Measurements from ENCODE around the gene ASTN2. TPM values are rescaled to one million over a fixed set of nuclear protein-coding genes. Genes with fewer than 3 reads are reported as not detected.
"Not testable (repeated sequence)": the region's sequence is repeated elsewhere in the genome, so short reads cannot be mapped to it uniquely, and the experiment has no call there.

Gene ASTN2
- total RNA-seq, 2 donors from 2014 or later, result 2.2 to 5.1 TPM

DNA sequence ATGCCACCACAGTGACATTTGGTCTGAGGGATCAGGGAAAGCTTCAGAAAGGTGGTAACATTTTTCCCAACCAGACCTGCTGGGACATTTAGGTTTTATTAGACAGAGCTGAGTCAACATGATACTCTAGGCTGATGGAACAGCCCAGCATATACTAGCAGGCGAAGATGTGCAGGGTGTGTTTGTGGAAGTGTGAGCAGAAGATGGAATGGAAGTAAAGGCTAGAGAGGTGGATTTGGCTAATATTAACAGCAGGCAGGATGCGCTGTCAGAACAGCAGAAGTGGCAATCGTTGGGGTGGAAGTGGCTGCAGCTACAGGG, 340.6 kb downstream of the ASTN2 start:
- Mint-ChIP-seq H3K4me3 (no peak overlapping the region), H3K27me3 (no peaks in the 10 kb centered on the region), H3K4me1 (ENCODE audit: low read depth in 2 of 2) (no peaks in the 10 kb centered on the region), H3K9me3 (peaks cover 8% of the 10 kb centered on the region), H3K27ac (no peak overlapping the region), H3K36me3 (no peaks in the 10 kb centered on the region)
- ATAC-seq, result no peak
- DNase-seq (ENCODE audit: low spot score), result no peak

DNA sequence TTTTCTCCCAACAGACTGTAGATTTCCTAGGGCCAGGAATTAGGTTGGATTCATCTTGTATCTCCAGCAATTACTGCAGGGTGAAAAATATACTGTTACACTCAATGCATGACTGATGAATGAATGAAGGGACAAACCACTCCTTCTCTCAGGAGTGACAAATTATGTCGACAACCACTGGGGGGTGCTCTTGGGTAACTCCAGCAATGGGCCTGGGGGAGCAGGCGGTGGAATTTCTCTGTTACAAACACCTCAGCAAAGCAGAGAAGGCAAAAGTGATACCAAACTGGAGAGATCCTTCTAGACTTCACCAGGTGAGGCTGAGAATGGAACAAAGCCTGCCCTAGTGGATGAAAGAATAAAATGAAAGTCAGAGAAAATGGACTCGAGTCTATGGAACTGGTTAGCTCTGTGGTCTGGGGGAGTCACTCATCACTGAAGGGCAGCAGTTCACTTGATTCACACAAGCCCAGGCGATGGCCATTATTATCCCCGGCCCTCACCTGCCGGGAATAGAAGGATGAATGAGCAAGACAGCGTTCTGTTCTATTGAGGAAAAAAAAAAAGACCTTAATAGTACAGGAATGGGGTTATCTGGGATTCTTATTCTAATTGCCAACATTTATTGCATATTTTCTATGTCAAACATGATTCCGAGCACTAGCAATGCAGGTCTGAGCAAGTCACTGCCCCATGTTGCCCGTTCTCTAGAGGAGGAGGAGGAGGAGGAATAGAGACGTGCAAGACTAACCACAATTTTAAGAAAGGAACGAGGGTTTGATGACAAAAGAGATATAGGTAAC, 341.1 kb downstream of the ASTN2 start:
- no peak for DNase-seq (ENCODE audit: low spot score)
- Mint-ChIP-seq H3K4me1 (ENCODE audit: low read depth in 2 of 2) (no peaks in the 10 kb centered on the region), H3K4me3 (no peak overlapping the region), H3K27me3 (no peaks in the 10 kb centered on the region), H3K27ac (no peak overlapping the region), H3K36me3 (no peaks in the 10 kb centered on the region), H3K9me3 (peaks cover 8% of the 10 kb centered on the region)
- no peak for ATAC-seq

DNA sequence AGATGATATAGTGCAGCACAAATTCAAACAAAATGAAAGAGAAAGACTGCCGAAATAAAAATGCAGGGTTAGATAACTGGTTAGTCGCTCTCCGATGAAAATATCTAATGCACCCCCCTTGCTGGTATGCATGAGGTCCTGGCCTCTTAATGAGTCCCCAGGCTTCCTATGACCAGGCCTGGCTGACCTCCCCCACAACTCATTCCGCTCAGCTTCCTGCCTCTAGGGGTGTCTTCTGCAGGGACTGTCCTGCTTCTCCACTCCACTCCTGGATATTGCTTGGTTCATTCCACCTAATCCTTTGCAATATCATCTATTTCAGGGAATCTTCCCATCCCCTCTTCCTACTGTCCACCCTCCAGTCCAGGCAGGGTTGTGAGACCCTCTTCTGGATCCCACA, 341.8 kb downstream of the ASTN2 start:
- Mint-ChIP-seq H3K27me3 (no peaks in the 10 kb centered on the region), H3K9me3 (peaks cover 8% of the 10 kb centered on the region), H3K4me1 (ENCODE audit: low read depth in 2 of 2) (no peaks in the 10 kb centered on the region), H3K36me3 (no peaks in the 10 kb centered on the region), H3K4me3 (no peak overlapping the region), H3K27ac (no peak overlapping the region)
- ATAC-seq (no peak), DNase-seq (ENCODE audit: low spot score) (no peak)

DNA sequence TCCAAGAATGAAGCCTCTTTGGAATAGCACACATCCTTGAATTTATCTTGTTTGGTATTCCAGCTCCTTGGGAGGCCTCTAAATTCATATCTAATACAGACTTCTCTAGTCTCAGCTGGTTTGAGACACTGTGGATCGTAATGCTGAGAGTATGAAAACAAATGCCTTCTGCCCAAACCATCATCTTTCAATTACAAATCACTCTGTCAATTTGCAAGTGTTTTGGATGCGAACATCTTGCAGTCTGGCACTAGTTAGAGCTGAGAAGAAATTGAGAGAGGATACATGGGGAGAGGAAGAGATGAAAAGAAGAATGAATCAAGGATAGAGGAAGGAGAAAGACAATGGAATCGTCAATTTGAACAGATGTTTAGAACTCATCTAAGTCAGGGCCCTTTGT, 342.6 kb downstream of the ASTN2 start:
- Mint-ChIP-seq H3K4me1 (ENCODE audit: low read depth in 2 of 2) (no peaks in the 10 kb centered on the region), H3K27ac (no peak overlapping the region), H3K27me3 (no peaks in the 10 kb centered on the region), H3K36me3 (no peaks in the 10 kb centered on the region), H3K4me3 (no peak overlapping the region), H3K9me3 (peaks cover 8% of the 10 kb centered on the region)
- DNase-seq (ENCODE audit: low spot score) (no peak), ATAC-seq (no peak)

DNA sequence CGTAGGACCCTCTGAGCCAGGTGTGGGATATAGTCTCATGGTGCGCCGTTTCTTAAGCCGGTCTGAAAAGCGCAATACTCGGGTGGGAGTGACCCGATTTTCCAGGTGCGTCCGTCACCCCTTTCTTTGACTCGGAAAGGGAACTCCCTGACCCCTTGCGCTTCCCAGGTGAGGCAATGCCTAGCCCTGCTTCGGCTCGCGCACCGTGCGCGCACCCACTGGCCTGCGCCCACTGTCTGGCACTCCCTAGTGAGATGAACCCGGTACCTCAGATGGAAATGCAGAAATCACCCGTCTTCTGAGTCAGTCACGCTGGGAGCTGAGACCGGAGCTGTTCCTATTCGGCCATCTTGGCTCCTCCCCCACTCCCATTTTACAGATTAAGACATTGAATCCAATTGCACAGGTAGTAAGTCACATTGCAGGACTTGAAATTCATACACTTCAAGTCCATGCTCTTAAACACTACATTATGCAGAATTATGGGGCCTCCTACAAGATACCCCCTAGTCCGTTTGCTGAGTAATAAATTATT, 343.1 kb downstream of the ASTN2 start:
- not testable (repeated sequence) for H3K27me3 Mint-ChIP-seq; H3K9me3 Mint-ChIP-seq; DNase-seq (ENCODE audit: low spot score); H3K4me3 Mint-ChIP-seq; H3K36me3 Mint-ChIP-seq; H3K27ac Mint-ChIP-seq; H3K4me1 Mint-ChIP-seq (ENCODE audit: low read depth in 2 of 2); ATAC-seq

DNA sequence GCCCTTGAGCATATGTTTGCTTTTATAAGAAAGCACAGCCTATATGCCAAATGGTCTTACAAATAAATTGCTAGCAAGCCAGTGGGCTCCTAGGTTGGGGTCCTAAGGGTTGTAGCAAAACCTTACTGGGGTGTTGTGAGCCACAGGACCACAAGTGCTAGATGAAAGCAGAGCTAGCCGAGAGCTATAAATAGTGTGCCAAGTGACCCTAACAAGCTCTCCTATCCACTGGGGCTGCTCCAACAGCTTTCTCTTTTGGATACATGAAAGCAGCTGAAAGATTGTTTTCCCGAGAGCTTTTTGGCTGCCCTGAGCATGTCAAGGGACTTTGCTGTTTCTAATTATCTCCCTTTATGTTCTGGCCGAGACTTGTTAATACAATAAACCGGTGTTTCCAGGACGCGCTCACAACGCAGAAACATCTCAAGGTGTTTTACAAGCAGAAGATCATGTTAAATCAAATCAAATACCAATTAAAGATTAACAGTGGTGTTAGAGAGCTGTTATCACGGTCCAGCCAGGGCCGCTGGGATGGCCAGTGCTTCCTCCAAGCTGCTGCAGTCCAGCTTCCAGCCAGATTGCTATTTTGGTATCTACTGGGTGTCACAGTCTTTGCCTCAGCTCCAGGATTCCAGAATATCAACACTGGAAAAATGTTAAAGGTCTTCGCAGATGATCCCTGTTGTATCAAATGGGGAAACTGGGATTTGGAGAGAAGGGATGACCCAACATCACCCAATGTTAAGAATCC, 351.0 kb downstream of the ASTN2 start:
- no peak overlapping the region for H3K27ac Mint-ChIP-seq
- no peak overlapping the region for H3K4me3 Mint-ChIP-seq
- H3K36me3 Mint-ChIP-seq, result no peaks in the 10 kb centered on the region
- DNase-seq (ENCODE audit: low spot score) (no peak), ATAC-seq (no peak)
- peaks cover 6% of the 10 kb centered on the region for H3K9me3 Mint-ChIP-seq
- H3K4me1 Mint-ChIP-seq (ENCODE audit: low read depth in 2 of 2), result no peaks in the 10 kb centered on the region
- no peaks in the 10 kb centered on the region for H3K27me3 Mint-ChIP-seq

DNA sequence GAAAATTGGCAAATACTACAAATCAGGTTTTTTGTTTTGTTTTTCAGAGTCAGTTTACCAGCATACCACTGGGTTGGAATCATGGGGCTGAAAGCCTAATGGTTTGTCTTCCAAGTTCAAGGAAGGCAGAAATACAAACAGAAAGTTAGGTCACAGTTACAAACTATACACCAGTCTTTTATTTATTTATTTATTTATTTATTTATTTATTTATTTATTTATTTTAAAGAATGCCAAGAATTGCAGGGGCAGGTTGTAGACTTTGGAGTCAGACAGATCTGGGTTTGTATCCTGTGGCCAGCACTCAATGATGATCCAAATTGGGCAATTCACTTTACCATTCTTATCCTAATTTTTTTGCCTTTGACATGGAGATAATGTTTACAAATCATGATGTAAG, 353.9 kb downstream of the ASTN2 start:
- Mint-ChIP-seq H3K4me3 (no peak overlapping the region), H3K27me3 (no peaks in the 10 kb centered on the region), H3K36me3 (no peaks in the 10 kb centered on the region), H3K9me3 (peaks cover 11% of the 10 kb centered on the region), H3K27ac (no peak overlapping the region), H3K4me1 (ENCODE audit: low read depth in 2 of 2) (no peaks in the 10 kb centered on the region)
- DNase-seq (ENCODE audit: low spot score) (no peak), ATAC-seq (no peak)

DNA sequence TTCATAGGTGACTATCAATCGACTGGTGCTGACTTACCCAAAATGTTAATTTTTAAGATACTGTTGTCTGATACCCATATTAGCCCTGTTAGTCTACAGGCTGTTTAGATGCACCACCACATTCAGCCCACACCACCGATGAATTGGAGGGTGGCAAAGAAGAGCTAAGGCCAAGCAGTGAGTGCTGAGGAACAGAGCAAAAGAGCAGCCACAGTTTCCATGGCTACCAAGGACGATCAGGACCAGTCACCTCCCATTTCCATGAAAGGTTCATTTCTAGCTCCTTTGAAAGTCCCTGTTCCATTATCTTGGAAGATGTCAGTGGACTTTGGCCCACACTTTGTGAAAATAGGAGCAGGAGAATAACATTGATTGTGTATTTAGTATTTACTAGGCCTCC, 364.9 kb downstream of the ASTN2 start:
- Mint-ChIP-seq H3K4me3 (no peak overlapping the region), H3K4me1 (ENCODE audit: low read depth in 2 of 2) (no peaks in the 10 kb centered on the region), H3K36me3 (no peaks in the 10 kb centered on the region), H3K9me3 (peaks cover 13% of the 10 kb centered on the region), H3K27me3 (no peaks in the 10 kb centered on the region), H3K27ac (no peak overlapping the region)
- DNase-seq (ENCODE audit: low spot score) (no peak), ATAC-seq (no peak)

DNA sequence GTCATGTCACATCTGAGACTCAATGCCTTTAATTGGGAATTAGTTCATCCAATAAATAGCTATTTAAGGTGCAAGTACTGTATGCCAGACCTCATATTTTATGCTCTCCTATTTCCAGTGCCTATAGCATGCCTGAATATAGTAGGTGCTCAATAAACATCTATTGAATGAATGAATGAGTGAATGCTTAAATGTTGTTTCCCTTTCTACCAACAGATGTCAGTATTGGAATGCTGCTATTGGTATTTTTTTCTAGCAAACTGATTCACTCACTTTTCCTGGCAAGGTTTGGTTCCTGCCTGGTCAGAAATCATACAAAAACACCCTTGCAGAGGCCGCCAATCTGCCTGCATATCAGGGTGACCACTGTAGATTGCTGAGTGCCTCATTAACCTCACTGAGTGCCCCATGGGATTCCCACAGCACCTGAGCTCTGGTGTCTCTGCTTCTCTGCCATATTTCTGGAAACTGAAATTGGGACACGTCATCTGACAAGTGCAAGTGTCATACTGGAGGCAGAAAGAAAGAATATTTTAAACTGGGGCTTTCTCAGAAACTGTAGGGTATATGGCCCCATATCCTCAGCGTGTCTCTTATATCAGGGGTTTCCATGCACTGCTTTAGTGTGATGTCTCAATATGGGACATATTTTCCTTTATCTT, 368.1 kb downstream of the ASTN2 start:
- Mint-ChIP-seq H3K9me3 (peaks cover 15% of the 10 kb centered on the region), H3K4me3 (no peak overlapping the region), H3K36me3 (no peaks in the 10 kb centered on the region), H3K4me1 (ENCODE audit: low read depth in 2 of 2) (no peaks in the 10 kb centered on the region), H3K27ac (no peak overlapping the region), H3K27me3 (no peaks in the 10 kb centered on the region)
- ATAC-seq (no peak), DNase-seq (ENCODE audit: low spot score) (no peak)

DNA sequence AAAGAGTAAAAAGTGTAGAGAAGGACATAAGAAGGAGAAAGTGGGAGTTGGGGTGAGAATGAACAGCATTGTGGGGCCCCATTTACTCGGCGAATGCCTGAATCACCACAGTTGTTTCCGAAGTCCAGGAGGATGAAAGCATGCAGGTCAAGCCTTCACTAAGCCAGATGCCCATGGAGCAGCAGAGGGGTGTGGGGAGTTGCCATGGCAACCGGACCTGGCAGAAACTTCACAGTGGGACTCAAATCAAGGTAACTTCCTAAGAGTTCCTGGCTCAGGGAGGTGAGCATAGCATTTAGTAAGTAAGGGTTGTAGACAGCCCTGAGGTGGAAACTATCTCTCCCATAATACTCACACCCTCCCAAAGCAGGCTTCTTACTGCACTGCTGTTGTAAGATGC, 370.6 kb downstream of the ASTN2 start:
- ATAC-seq (no peak), DNase-seq (ENCODE audit: low spot score) (no peak)
- Mint-ChIP-seq H3K4me3 (no peak overlapping the region), H3K9me3 (peaks cover 13% of the 10 kb centered on the region), H3K4me1 (ENCODE audit: low read depth in 2 of 2) (no peaks in the 10 kb centered on the region), H3K27me3 (no peaks in the 10 kb centered on the region), H3K36me3 (no peaks in the 10 kb centered on the region), H3K27ac (no peak overlapping the region)

DNA sequence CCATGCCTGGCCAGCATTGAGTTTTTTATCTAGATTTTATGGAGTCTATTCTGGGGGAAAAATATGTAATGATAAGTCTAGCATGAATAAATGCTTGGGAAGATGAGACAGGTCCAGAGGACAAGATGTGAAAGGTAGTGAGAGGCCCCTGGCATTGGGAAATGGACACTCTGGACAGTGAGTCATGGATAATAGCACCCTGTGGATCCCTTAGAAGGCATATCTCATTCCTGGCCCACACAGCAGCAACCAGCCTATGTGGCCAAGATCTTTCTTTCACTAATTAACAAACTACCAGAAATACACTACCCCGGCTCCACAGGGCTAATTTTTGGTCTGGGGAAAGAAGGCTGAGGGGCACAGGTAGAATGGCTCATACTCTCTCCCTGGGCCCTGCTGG, 371.7 kb downstream of the ASTN2 start:
- peaks cover 13% of the 10 kb centered on the region for H3K9me3 Mint-ChIP-seq
- no peaks in the 10 kb centered on the region for H3K27me3 Mint-ChIP-seq
- H3K27ac Mint-ChIP-seq, result no peak overlapping the region
- ATAC-seq (no peak), DNase-seq (ENCODE audit: low spot score) (no peak)
- H3K36me3 Mint-ChIP-seq, result no peaks in the 10 kb centered on the region
- no peaks in the 10 kb centered on the region for H3K4me1 Mint-ChIP-seq (ENCODE audit: low read depth in 2 of 2)
- no peak overlapping the region for H3K4me3 Mint-ChIP-seq

DNA sequence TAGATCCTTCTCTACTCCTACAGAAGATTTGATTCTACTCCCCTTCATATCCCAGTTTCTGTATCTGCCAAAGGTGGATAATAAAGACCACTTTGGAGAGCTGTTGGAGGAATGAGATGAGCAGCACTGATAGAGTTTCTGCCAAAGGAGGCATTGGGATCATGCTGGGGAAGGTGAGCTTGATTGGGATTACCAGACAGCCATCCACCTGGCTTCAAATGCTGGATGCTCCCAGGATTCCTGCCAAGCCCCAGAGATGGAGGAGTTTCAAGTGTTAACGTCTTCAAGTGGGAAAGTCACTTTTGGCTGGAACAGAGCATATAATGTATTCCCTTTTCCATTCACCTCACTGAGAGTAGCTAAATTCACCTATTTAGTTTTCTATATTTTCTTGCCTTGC, 379.3 kb downstream of the ASTN2 start:
- Mint-ChIP-seq H3K36me3 (no peaks in the 10 kb centered on the region), H3K4me3 (no peak overlapping the region), H3K27ac (no peak overlapping the region), H3K9me3 (peaks cover 13% of the 10 kb centered on the region), H3K4me1 (ENCODE audit: low read depth in 2 of 2) (no peaks in the 10 kb centered on the region), H3K27me3 (no peaks in the 10 kb centered on the region)
- DNase-seq (ENCODE audit: low spot score) (no peak), ATAC-seq (no peak)

DNA sequence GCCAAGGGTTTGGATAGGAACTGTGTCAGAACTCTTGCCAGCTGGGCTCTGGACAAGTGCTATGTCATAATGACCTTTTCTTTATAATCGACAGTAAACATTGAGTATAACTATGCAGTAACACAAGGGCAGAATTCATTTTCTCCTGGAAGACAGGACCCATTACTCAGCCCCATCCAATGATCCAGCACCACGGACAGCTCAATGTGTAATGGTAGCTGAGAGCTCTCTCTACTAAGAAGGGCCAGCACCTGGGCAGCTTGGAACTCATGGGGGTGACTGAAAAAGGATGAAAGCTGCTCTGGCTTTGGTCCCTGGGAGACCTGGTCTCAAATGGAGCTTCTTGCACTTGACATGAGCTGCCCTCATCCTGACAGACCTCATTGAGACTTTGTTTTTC, 380.0 kb downstream of the ASTN2 start:
- no peaks in the 10 kb centered on the region for H3K4me1 Mint-ChIP-seq (ENCODE audit: low read depth in 2 of 2)
- DNase-seq (ENCODE audit: low spot score) (no peak), ATAC-seq (no peak)
- no peaks in the 10 kb centered on the region for H3K27me3 Mint-ChIP-seq
- H3K4me3 Mint-ChIP-seq, result no peak overlapping the region
- peaks cover 13% of the 10 kb centered on the region for H3K9me3 Mint-ChIP-seq
- H3K36me3 Mint-ChIP-seq, result no peaks in the 10 kb centered on the region
- H3K27ac Mint-ChIP-seq, result no peak overlapping the region

DNA sequence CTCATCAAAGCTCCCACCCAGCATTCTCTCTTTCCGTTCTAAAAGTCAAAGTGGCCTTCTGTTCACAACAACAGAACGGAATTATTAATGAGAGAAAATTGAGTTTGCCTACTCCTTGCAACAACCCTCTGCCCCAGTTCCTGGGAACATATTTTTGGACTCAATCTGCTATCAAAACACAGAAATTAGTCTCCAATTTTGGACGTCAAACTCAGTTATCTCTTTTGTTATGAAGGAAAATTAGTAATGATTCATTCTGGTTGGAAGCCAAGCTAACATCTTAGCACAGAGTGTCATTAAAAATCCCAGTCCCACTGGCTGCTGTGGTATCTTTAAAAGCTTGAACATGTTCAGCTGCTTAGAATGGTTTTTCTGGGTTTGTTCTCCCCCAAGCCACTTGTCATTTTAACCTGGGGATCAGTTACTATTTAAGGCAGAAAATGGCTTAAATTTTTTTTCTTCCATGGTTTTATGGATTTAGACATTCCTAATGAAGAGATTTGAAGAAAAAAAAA, 384.5 kb downstream of the ASTN2 start:
- no peak overlapping the region for H3K4me3 Mint-ChIP-seq
- ATAC-seq (no peak), DNase-seq (ENCODE audit: low spot score) (no peak)
- H3K36me3 Mint-ChIP-seq, result no peaks in the 10 kb centered on the region
- H3K27me3 Mint-ChIP-seq, result no peaks in the 10 kb centered on the region
- H3K4me1 Mint-ChIP-seq (ENCODE audit: low read depth in 2 of 2), result no peaks in the 10 kb centered on the region
- no peak overlapping the region for H3K27ac Mint-ChIP-seq
- peaks cover 17% of the 10 kb centered on the region for H3K9me3 Mint-ChIP-seq
